SH-SY5Y (cell line): Measurements from ENCODE around the gene CUL1.

ENCODE experiments used
- GATA2 ChIP-seq: IDR thresholded peaks from 2 replicates; pipeline ENCODE4 v1.6.1; 2011; ENCODE audit warnings: mild to moderate bottlenecking, low read depth, low read length
- GATA3 ChIP-seq: IDR thresholded peaks from 2 replicates; pipeline ENCODE4 v1.6.1; 2011; ENCODE audit warnings: low read depth, mild to moderate bottlenecking, low read length, moderate library complexity

- TF ChIP-seq GATA3: no peak
- TF ChIP-seq GATA2: no peak
These were observed 56.2 kb downstream of the CUL1 start for GRCh38 chr7:148754912-148755311.
